ENCODE data around the gene ITIH1. TPM values are rescaled to one million over a fixed set of nuclear protein-coding genes. Genes with fewer than 3 reads are reported as not detected.

Gene ITIH1
- total and polyA plus RNA-seq, 2 experiments from 2014 or later: not detected

- no peak for TF ChIP-seq ZNF462 (CRISPR knock-in tag; IDR thresholded peaks at IDR 0.05)
- TF ChIP-seq ZNF114 (CRISPR knock-in tag; IDR thresholded peaks at IDR 0.05): no peak
- no peak for TF ChIP-seq EZH2 (IDR thresholded peaks at IDR 0.05; ENCODE audit: low read depth, unreplicated experiment)
Observed at GRCh38 chr3:52771334-52771681, 6.1 kb upstream of the ITIH1 start (continued).

GRCh38 chr3:52771702-52772101, 5.7 kb upstream of the ITIH1 start:
- peak overlapping the region; percentile 86 for H3K4me3 Mint-ChIP-seq
- peak overlapping the region; percentile 100; the same call in 1 of the 2 replicates for H2AFZ ChIP-seq
- H3K4me3 ChIP-seq: peak overlapping the region; percentile 84
- TF ChIP-seq CREB1 (CRISPR knock-in tag; IDR thresholded peaks at IDR 0.05; ENCODE audit: low read depth): no peak
- no peak for TF ChIP-seq ETS1 (IDR thresholded peaks at IDR 0.05)
- no peak for TF ChIP-seq EZH2 (IDR thresholded peaks at IDR 0.05; ENCODE audit: low read depth, unreplicated experiment)
- TF ChIP-seq POLR2AphosphoS5 (IDR thresholded peaks at IDR 0.05; ENCODE audit: low read depth): no peak
- no peak for TF ChIP-seq CTCF (conservative IDR thresholded peaks at IDR 0.05; ENCODE audit: low read depth in 2 of 2)

More at GRCh38 chr3:52771702-52772101, 5.7 kb upstream of the ITIH1 start:
- Histone ChIP-seq H3K36me3 (ENCODE audit: insufficient read depth) (peaks cover 6% of the 10 kb centered on the region; the same call in 1 of the 2 replicates), H3K9me2 (ENCODE audit: insufficient read depth) (no peaks in the 10 kb centered on the region), H3K4me2 (peak overlapping the region; percentile 96), H3K27ac (ENCODE audit: low read depth) (peak overlapping the region; percentile 89; the same call in 1 of the 2 replicates), H4K20me1 (replicated peaks; ENCODE audit: insufficient read depth) (peaks cover 8% of the 10 kb centered on the region; the same call in 1 of the 2 replicates), H3K27me3 (ENCODE audit: insufficient read depth) (no peaks in the 10 kb centered on the region), H3K4me1 (ENCODE audit: insufficient read depth) (peaks cover 8% of the 10 kb centered on the region), H3K79me2 (replicated peaks; ENCODE audit: insufficient read depth) (peaks cover 29% of the 10 kb centered on the region), H3F3A (replicated peaks; ENCODE audit: low read depth) (0 out of 2 replicates have a peak, but pooled peaks cover 3% of the 10 kb centered on the region)
- H3K27ac Mint-ChIP-seq: peak overlapping the region; percentile 97; the same call in 1 of the 2 replicates
- H3K36me3 Mint-ChIP-seq (ENCODE audit: low read depth): peaks cover 11% of the 10 kb centered on the region; the same call in 2 of the 3 replicates
- H3K4me1 Mint-ChIP-seq: peaks cover 7% of the 10 kb centered on the region; the same call in 2 of the 3 replicates
- no peaks in the 10 kb centered on the region for H3K9me3 Mint-ChIP-seq
- ATAC-seq (no peak), DNase-seq (ENCODE audit: low spot score) (no peak)
- peaks cover 8% of the 10 kb centered on the region for H3K27me3 Mint-ChIP-seq (ENCODE audit: insufficient read depth, low read depth, poor library complexity)
